Measurements from ENCODE around the gene FOXN4. TPM values are rescaled to one million over a fixed set of nuclear protein-coding genes. Genes with fewer than 3 reads are reported as not detected.

The FOXN4 gene
- total and polyA plus RNA-seq, 9 of the 15 experiments (the other 6 are each of a cell fraction or from before 2014, with no cell fraction given) = not detected

- no peaks in the 10 kb centered on the region; the same call in 1 of the 2 replicates for H3K9me3 ChIP-seq (replicated peaks; ENCODE audit: control insufficient read depth, insufficient read depth, low read depth, low read length)
- POLR2A ChIA-PET = no interaction called here
- CTCF ChIA-PET (ENCODE audit: low intra/inter-chr PET ratio) = no interaction called here
- in situ Hi-C loops (cut with MboI) = loop anchor here (5.0 kb wide), 1 partner anchor 126 kb away; no protein-coding TSS in a partner anchor
- H3K9me1 ChIP-seq (ENCODE audit: control insufficient read depth, insufficient read depth, low read length) = peaks cover 5% of the 10 kb centered on the region
- BruUV-seq (replicated peaks) = no TSS peak
- H3K9ac ChIP-seq (ENCODE audit: insufficient read depth in 1 of 2, low read depth in 2 of 2, low read length in 2 of 2) = no peak overlapping the region
- no peak overlapping the region for H3K4me3 ChIP-seq
- H3K79me2 ChIP-seq (ENCODE audit: control insufficient read depth, insufficient read depth, low read length) = no peaks in the 10 kb centered on the region
- peaks cover 6 to 30% of the 10 kb centered on the region in 2 experiments; a peak in 3 of 5 replicates for H3K27me3 ChIP-seq (ENCODE audit: control insufficient read depth in 2 of 2, insufficient read depth in 2 of 2, low read length in 2 of 2)
- DNase-seq (ENCODE audit: extremely low read depth in 1 of 4, low spot score in 3 of 4) (no peak), FAIRE-seq (no peak), ATAC-seq (no peak)
- H3K36me3 ChIP-seq (ENCODE audit: control insufficient read depth, insufficient read depth, low read length) = no peaks in the 10 kb centered on the region
- no peak for TF ChIP-seq KAT2B (IDR thresholded peaks at IDR 0.05; ENCODE audit: low read depth, low read length)
- no peak for TF ChIP-seq GTF2E2 (tag; IDR thresholded peaks at IDR 0.05)
- TF ChIP-seq NR2C1 (IDR thresholded peaks at IDR 0.05) = no peak
- TF ChIP-seq NR2C1 (tag; IDR thresholded peaks at IDR 0.05) = no peak
- no peak for TF ChIP-seq TBP (optimal IDR thresholded peaks at IDR 0.05; ENCODE audit: low read depth, low read length)
- TF ChIP-seq ZNF318 (IDR thresholded peaks at IDR 0.05; ENCODE audit: borderline replicate concordance in 1 of 2, low read depth in 1 of 2) = no peak
- no peak for TF ChIP-seq PCBP1 (IDR thresholded peaks at IDR 0.05; ENCODE audit: low read depth, low read length, poor library complexity, severe bottlenecking)
- TF ChIP-seq ZNF24 (IDR thresholded peaks at IDR 0.05) = no peak
- TF ChIP-seq ZNF41 (CRISPR knock-in tag; conservative IDR thresholded peaks at IDR 0.05) = no peak
- TF ChIP-seq SIX5 (IDR thresholded peaks at IDR 0.05; ENCODE audit: borderline replicate concordance in 1 of 2, insufficient read depth in 1 of 2, low read depth in 1 of 2, low read length in 2 of 2) = no peak
- TF ChIP-seq MTA1 (IDR thresholded peaks at IDR 0.05; ENCODE audit: borderline replicate concordance) = no peak
- no peak overlapping the region for H3K27ac ChIP-seq (ENCODE audit: extremely low read depth, low read depth, low read length)
- peaks cover 2% of the 10 kb centered on the region; the same call in 1 of the 2 replicates for H4K20me1 ChIP-seq (replicated peaks; ENCODE audit: control insufficient read depth, insufficient read depth, low read length)
- no peak overlapping the region for H3K4me2 ChIP-seq (ENCODE audit: insufficient read depth, low read length)
- no peak overlapping the region for H2AFZ ChIP-seq (ENCODE audit: low read depth, low read length)
- H3K4me1 ChIP-seq (replicated peaks in 1 of 2; ENCODE audit: control insufficient read depth in 2 of 2, insufficient read depth in 2 of 2, low read length in 2 of 2) = peaks cover 0 to 6% of the 10 kb centered on the region in 2 experiments; a peak in 1 of 5 replicates
- intact Hi-C loops (cut with micrococcal nuclease) = no loop called here
- WGBS (ENCODE audit: insufficient coverage, low coverage, missing lambda C conversion rate) = 0% methylated on average over 1 of the region's 1 CpG
Observed at GRCh38 chr12:109261087-109261486, 48.0 kb downstream of the FOXN4 start.
